Measurements from ENCODE around the gene TPSB2. TPM values are rescaled to one million over a fixed set of nuclear protein-coding genes. Genes with fewer than 3 reads are reported as not detected.

The TPSB2 gene
- total RNA-seq, 1 experiment from 2014 or later = 0.44 TPM

DNA sequence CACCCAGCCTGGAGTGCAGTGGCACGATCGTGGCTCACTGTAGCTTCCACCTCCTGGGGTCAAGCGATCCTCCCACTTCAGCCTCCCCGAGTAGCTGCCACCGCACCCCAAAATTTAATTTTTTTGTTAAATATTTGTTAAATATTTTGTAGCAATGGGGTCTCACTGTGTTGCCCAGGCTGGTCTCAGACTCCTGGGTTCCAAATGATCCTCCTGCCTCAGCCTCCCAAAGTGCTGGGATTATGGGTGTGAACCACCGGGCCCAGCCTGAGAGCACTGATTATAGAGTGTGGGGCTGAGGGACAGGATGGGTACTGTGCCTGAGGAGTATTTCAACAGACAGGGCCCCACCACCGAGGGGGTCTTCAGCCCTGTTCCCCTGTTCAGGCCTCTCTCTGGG lies 40.5 kb downstream of the TPSB2 start:
- no peak for ATAC-seq
- Mint-ChIP-seq H3K27me3 (ENCODE audit: low read depth) (no peaks in the 10 kb centered on the region), H3K4me1 (0 out of 2 replicates have a peak, but pooled peaks cover 4% of the 10 kb centered on the region), H3K36me3 (no peaks in the 10 kb centered on the region), H3K9me3 (no peaks in the 10 kb centered on the region), H3K27ac (no peak overlapping the region), H3K4me3 (no peak overlapping the region)
- CTCF ChIA-PET = interaction anchor here (1.3 kb wide), 1 partner anchor 35 kb away, joined by 3 read pairs; no protein-coding TSS in a partner anchor
- POLR2A ChIA-PET = no interaction called here
- TF ChIP-seq, protein P1, sequence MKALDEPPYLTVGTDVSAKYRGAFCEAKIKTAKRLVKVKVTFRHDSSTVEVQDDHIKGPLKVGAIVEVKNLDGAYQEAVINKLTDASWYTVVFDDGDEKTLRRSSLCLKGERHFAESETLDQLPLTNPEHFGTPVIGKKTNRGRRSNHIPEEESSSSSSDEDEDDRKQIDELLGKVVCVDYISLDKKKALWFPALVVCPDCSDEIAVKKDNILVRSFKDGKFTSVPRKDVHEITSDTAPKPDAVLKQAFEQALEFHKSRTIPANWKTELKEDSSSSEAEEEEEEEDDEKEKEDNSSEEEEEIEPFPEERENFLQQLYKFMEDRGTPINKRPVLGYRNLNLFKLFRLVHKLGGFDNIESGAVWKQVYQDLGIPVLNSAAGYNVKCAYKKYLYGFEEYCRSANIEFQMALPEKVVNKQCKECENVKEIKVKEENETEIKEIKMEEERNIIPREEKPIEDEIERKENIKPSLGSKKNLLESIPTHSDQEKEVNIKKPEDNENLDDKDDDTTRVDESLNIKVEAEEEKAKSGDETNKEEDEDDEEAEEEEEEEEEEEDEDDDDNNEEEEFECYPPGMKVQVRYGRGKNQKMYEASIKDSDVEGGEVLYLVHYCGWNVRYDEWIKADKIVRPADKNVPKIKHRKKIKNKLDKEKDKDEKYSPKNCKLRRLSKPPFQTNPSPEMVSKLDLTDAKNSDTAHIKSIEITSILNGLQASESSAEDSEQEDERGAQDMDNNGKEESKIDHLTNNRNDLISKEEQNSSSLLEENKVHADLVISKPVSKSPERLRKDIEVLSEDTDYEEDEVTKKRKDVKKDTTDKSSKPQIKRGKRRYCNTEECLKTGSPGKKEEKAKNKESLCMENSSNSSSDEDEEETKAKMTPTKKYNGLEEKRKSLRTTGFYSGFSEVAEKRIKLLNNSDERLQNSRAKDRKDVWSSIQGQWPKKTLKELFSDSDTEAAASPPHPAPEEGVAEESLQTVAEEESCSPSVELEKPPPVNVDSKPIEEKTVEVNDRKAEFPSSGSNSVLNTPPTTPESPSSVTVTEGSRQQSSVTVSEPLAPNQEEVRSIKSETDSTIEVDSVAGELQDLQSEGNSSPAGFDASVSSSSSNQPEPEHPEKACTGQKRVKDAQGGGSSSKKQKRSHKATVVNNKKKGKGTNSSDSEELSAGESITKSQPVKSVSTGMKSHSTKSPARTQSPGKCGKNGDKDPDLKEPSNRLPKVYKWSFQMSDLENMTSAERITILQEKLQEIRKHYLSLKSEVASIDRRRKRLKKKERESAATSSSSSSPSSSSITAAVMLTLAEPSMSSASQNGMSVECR (CRISPR knock-in tag; IDR thresholded peaks at IDR 0.05; ENCODE audit: borderline replicate concordance) = no peak
- no peak for TF ChIP-seq FOXK1 (CRISPR knock-in tag; IDR thresholded peaks at IDR 0.05)
- TF ChIP-seq ELF4 (CRISPR knock-in tag; IDR thresholded peaks at IDR 0.05; ENCODE audit: low read depth) = no peak
- TF ChIP-seq, protein P2, sequence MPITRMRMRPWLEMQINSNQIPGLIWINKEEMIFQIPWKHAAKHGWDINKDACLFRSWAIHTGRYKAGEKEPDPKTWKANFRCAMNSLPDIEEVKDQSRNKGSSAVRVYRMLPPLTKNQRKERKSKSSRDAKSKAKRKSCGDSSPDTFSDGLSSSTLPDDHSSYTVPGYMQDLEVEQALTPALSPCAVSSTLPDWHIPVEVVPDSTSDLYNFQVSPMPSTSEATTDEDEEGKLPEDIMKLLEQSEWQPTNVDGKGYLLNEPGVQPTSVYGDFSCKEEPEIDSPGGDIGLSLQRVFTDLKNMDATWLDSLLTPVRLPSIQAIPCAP (CRISPR knock-in tag; IDR thresholded peaks at IDR 0.05) = no peak
- TF ChIP-seq ZBTB21 (CRISPR knock-in tag; IDR thresholded peaks at IDR 0.05; ENCODE audit: borderline replicate concordance) = no peak
- TF ChIP-seq SP1 (CRISPR knock-in tag; conservative IDR thresholded peaks at IDR 0.05) = no peak
- TF ChIP-seq, protein P3, sequence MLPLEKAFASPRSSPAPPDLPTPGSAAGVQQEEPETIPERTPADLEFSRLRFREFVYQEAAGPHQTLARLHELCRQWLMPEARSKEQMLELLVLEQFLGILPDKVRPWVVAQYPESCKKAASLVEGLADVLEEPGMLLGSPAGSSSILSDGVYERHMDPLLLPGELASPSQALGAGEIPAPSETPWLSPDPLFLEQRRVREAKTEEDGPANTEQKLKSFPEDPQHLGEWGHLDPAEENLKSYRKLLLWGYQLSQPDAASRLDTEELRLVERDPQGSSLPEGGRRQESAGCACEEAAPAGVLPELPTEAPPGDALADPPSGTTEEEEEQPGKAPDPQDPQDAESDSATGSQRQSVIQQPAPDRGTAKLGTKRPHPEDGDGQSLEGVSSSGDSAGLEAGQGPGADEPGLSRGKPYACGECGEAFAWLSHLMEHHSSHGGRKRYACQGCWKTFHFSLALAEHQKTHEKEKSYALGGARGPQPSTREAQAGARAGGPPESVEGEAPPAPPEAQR (CRISPR knock-in tag; IDR thresholded peaks at IDR 0.05) = no peak
- TF ChIP-seq, protein P4, sequence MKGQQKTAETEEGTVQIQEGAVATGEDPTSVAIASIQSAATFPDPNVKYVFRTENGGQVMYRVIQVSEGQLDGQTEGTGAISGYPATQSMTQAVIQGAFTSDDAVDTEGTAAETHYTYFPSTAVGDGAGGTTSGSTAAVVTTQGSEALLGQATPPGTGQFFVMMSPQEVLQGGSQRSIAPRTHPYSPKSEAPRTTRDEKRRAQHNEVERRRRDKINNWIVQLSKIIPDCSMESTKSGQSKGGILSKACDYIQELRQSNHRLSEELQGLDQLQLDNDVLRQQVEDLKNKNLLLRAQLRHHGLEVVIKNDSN (CRISPR knock-in tag; IDR thresholded peaks at IDR 0.05) = no peak
- no peak for TF ChIP-seq SOX15 (CRISPR knock-in tag; IDR thresholded peaks at IDR 0.05)
- TF ChIP-seq, protein P5, sequence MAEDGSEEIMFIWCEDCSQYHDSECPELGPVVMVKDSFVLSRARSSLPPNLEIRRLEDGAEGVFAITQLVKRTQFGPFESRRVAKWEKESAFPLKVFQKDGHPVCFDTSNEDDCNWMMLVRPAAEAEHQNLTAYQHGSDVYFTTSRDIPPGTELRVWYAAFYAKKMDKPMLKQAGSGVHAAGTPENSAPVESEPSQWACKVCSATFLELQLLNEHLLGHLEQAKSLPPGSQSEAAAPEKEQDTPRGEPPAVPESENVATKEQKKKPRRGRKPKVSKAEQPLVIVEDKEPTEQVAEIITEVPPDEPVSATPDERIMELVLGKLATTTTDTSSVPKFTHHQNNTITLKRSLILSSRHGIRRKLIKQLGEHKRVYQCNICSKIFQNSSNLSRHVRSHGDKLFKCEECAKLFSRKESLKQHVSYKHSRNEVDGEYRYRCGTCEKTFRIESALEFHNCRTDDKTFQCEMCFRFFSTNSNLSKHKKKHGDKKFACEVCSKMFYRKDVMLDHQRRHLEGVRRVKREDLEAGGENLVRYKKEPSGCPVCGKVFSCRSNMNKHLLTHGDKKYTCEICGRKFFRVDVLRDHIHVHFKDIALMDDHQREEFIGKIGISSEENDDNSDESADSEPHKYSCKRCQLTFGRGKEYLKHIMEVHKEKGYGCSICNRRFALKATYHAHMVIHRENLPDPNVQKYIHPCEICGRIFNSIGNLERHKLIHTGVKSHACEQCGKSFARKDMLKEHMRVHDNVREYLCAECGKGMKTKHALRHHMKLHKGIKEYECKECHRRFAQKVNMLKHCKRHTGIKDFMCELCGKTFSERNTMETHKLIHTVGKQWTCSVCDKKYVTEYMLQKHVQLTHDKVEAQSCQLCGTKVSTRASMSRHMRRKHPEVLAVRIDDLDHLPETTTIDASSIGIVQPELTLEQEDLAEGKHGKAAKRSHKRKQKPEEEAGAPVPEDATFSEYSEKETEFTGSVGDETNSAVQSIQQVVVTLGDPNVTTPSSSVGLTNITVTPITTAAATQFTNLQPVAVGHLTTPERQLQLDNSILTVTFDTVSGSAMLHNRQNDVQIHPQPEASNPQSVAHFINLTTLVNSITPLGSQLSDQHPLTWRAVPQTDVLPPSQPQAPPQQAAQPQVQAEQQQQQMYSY (CRISPR knock-in tag; IDR thresholded peaks at IDR 0.05) = no peak
- TF ChIP-seq, protein P6, sequence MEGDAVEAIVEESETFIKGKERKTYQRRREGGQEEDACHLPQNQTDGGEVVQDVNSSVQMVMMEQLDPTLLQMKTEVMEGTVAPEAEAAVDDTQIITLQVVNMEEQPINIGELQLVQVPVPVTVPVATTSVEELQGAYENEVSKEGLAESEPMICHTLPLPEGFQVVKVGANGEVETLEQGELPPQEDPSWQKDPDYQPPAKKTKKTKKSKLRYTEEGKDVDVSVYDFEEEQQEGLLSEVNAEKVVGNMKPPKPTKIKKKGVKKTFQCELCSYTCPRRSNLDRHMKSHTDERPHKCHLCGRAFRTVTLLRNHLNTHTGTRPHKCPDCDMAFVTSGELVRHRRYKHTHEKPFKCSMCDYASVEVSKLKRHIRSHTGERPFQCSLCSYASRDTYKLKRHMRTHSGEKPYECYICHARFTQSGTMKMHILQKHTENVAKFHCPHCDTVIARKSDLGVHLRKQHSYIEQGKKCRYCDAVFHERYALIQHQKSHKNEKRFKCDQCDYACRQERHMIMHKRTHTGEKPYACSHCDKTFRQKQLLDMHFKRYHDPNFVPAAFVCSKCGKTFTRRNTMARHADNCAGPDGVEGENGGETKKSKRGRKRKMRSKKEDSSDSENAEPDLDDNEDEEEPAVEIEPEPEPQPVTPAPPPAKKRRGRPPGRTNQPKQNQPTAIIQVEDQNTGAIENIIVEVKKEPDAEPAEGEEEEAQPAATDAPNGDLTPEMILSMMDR (IDR thresholded peaks at IDR 0.05) = no peak
- no peak for TF ChIP-seq NR3C1 (CRISPR knock-in tag; conservative IDR thresholded peaks at IDR 0.05; ENCODE audit: low read depth)
- DNase-seq (ENCODE audit: low spot score) = no peak
